ENCODE results near the gene MCU.
"Not testable (repeated sequence)": the region's sequence is repeated elsewhere in the genome, so short reads cannot be mapped to it uniquely, and the experiment has no call there.

MCU gene

GRCh38 chr10:72898616-72899015, 206.7 kb downstream of the MCU start:
- no peak for DNase-seq (ENCODE audit: low read depth in 2 of 2)

DNA sequence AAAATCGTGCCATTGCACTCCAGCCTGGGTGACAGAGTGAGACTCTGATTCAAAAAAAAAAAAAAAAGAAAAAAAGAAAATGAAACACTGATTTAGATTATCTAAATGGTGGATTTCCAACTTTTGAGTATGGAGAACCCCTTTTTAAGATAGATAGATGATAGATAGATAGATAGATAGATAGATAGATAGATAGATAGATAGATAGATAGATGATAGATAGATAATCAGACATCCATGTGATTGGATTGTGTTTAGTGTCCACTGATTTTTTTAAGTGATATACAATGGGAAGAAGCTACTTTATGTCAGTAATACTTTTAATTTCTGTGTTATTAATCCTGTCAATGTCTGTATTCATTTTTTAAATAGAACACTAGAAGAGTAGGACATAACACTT, 207.6 kb downstream of the MCU start:
- DNase-seq (ENCODE audit: low read depth in 2 of 2), result no peak

DNA sequence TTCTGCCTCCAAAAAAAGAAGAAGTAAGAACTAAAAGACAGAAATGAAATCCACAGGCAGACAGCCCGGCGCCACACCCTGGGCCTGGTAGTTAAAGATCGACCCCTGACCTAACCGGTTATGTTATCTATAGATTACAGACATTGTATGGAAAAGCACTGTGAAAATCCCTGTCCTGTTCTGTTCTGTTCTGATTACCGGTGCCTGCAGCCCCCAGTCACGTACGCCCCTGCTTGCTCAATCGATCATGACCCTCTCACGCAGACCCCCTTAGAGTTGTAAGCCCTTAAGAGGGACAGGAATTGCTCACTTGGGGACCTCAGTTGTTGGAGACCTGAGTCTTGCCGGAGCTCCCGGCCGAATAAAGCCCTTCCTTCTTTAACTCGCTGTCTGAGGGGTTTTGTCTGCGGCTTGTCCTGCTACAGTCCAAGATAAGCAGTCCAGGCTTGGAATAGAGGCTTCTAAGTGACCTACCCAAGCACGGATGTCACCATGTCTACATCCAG, 212.1 kb downstream of the MCU start:
- not testable (repeated sequence) for DNase-seq (ENCODE audit: low read depth in 2 of 2)

GRCh38 chr10:72904806-72905205, 212.9 kb downstream of the MCU start:
- no peak for DNase-seq (ENCODE audit: low read depth in 2 of 2)

DNA sequence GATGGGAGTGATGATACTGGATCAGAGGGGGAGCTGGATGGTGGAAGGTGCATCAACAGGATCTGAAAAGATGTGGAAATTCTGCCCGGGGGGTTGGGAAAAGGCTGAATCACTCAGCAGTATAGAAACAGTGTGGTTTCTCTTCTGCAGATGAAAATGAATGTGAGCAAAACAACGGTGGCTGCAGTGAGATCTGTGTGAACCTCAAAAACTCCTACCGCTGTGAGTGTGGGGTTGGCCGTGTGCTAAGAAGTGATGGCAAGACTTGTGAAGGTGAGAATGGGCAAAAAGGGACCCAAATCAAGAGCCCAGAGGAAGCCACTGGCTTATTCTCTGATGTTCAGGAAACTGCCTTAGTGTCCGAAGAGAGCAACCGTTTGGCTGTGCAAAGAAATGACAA, 214.5 kb downstream of the MCU start:
- no peak for DNase-seq (ENCODE audit: low read depth in 2 of 2)

DNA sequence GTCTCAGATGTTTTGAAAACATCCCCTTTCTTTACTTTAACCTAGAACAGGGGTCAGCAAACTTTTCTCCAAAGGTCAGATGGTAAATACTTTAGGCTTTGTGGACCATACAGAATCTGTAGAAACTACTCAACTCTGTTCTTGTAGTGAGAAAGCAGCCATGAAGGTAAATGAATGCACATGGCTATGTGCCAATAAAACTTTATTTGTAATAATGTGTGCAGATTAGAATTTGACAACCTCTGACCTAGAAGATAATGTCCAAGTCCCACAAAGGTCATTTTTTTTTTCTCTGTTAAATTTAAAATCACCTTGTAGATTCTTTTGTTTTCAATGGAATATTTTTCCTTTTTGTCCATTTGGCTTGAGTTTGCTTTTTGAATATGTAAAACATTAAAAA, 218.8 kb downstream of the MCU start:
- DNase-seq (ENCODE audit: low read depth in 2 of 2), result no peak

GRCh38 chr10:72911758-72912157, 219.8 kb downstream of the MCU start:
- no peak for DNase-seq (ENCODE audit: low read depth in 2 of 2)

DNA sequence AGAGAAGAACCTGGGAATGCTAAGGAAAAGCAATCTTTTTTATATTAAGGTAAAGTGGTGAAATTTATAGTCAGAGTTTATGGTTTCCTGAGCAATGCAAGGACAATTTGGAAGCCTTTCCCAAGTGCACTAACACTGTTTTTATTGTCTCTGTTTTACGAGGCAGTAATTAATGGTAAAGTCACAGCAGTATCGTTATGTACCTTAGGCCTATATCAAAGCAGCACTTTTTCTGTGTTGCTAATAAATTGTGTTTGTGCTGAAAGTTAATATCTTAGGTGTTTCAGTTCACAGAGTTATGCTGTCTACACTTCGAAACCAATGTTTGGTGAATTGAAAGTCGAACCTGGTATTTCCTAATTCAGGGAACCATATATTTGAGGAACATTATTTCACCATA, 220.8 kb downstream of the MCU start:
- DNase-seq (ENCODE audit: low read depth in 2 of 2), result no peak

DNA sequence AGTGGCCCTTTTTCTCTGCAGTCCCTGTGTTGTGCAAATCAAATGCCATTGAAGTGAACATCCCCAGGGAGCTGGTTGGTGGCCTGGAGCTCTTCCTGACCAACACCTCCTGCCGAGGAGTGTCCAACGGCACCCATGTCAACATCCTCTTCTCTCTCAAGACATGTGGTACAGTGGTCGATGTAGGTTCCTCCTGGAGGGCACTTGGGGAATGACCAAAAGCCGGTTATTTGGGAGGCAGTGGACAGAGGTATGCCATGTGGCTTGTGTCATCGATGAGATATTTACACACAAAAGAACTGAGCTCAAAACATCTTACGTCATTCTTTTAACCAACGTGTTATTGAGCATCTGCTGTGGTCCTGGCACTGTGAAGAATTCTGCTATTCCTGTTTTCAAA, 221.3 kb downstream of the MCU start:
- no peak for DNase-seq (ENCODE audit: low read depth in 2 of 2)

DNA sequence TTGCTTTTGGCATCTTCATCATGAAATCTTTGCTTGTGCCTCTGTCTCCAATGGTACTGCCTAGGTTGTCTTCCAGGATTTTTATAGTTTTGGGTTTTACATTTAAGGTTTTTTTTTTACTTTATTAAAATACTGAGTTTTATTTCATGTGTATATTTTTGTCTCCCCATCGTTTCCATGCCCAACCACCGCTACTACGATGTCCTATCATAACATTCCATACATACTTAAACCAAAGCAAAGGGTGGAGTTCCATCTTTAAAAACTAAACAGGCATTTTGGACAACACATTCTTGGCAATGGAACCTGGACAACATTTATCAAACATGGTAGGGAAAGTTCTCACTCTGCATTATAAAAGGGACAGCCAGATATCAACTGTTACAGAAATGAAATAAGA, 225.3 kb downstream of the MCU start:
- not testable (repeated sequence) for DNase-seq (ENCODE audit: low read depth in 2 of 2)

- DNase-seq (ENCODE audit: low read depth in 2 of 2), result not testable (repeated sequence)
Measured at GRCh38 chr10:72917803-72918332, 225.9 kb downstream of the MCU start.

GRCh38 chr10:72918352-72918751, 226.4 kb downstream of the MCU start:
- DNase-seq (ENCODE audit: low read depth in 2 of 2), result no peak

DNA sequence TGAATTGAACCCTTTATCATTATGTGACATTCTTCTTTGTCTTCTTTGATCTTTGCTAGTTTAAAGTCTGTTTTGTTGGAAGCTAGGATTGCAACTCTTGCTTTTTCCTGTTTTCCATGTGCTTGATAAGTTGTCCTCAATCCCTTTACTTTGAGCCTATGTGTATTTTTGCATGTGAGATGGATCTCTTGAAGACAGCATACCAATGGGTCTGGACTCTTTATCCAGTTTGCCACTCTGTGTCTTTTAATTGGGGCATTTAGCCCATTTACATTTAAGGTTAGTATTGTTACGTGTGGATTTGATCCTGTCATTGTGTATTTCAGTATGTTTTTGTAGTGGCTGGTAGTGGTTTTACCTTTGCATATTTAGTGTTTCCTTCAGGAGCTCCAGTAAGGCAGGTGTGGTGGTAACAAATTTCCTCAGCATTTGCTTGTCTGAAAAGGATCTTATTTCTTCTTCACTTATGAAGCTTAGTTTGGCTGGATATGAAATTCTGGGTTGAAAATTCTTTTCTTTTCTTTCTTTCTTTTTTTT, 229.3 kb downstream of the MCU start:
- DNase-seq (ENCODE audit: low read depth in 2 of 2), result not testable (repeated sequence)

DNA sequence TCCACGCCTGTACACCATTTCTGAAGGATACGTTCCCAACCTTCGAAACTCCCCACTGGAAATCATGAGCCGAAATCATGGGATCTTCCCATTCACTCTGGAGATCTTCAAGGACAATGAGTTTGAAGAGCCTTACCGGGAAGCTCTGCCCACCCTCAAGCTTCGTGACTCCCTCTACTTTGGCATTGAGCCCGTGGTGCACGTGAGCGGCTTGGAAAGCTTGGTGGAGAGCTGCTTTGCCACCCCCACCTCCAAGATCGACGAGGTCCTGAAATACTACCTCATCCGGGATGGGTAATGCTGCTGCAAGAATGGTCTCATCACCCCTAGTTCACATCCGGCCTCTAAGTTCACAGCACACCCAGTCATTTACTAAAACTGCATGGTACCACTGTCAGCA, 232.4 kb downstream of the MCU start:
- DNase-seq (ENCODE audit: low read depth in 2 of 2), result no peak

DNA sequence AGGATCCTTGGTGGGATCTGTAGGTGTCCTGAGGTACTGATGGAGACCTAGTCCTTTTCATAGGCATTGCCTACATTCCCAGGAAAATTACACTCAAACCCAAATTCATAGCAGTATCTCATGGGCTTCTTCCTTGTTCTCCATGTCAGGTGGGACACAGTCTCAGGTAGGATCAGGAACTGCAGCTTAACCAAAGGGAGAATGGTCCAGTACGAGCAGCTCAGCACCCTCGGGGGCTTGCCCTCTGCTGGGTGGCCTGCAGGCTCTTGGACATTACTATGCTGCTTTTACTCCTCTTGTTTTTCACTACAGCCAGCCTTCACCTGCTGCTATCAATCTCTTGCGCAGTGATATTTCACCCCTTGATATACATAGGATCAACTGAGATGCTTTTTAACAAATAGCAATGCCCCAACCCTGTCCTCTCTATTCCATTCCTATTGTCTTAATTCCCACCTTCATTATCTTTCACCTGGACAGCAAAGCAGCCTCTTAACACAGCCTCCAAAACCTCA, 234.1 kb downstream of the MCU start:
- no peak for DNase-seq (ENCODE audit: low read depth in 2 of 2)

DNA sequence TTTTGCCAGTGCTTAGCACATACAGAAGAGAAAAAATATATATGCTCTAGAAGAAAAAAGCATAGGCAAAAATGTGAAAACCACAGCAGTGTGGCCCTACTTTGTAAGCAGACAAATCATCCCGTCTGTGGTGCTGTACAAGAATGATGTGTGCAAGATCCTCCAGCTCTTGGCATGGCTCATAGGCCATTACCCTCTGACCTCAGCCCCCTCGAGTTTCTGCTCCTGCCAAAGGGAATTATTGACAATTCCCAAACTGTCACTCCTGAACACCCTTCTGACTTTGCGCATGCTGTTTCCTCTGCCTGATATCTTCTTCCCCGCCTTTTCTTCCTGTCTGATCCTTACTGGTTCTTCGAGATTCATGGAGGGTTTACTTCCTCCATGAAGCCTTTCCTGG, 235.5 kb downstream of the MCU start:
- no peak for DNase-seq (ENCODE audit: low read depth in 2 of 2)

DNA sequence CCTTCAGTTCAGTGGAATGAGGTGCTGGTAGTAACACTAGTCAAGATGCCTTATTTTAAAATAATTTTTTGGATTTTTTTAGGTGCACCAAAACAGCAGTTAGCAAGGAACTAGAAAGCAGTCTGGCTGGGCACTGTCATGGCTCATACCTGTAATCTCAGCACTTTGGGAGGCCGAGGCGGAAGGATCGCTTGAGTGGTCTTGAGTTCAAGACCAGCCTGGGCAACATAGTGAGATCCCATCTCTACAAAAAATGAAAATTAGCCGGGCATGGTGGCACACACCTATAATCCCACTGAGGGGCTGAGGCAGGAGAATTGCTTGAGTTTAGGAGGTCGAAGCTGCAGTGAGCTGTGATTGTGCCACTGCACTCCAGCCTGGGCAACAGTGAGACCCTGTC, 236.9 kb downstream of the MCU start:
- no peak for DNase-seq (ENCODE audit: low read depth in 2 of 2)

DNA sequence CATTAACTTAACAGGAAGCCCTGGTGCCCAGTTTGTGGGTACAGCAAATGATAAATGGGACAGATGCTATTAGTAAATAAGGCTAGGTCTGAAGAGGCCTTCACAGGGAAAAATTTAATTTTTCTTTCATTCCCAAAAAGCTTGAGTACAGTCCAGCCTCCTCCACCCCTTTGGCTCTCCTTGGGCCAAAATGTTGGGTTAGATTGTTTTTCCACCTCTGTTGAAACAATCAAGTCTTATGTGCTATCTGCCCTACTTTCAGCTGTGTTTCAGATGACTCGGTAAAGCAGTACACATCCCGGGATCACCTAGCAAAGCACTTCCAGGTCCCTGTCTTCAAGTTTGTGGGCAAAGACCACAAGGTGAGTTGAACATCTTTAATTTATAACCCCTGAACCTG, 238.3 kb downstream of the MCU start:
- no peak for DNase-seq (ENCODE audit: low read depth in 2 of 2)

GRCh38 chr10:72932259-72933015, 240.5 kb downstream of the MCU start:
- DNase-seq (ENCODE audit: low read depth in 2 of 2), result no peak

GRCh38 chr10:72935361-72935760, 243.4 kb downstream of the MCU start:
- DNase-seq (ENCODE audit: low read depth in 2 of 2), result no peak
